NCI-H774 (cell line): Measurements from ENCODE around the gene ZNF141.
"Not testable (repeated sequence)": the region's sequence is repeated elsewhere in the genome, so short reads cannot be mapped to it uniquely, and the experiment has no call there.

Source experiments
- DNase-seq: peaks from one replicate; lab custom pipeline; 2025; lab: John Stamatoyannopoulos, UW

Gene ZNF141

DNA sequence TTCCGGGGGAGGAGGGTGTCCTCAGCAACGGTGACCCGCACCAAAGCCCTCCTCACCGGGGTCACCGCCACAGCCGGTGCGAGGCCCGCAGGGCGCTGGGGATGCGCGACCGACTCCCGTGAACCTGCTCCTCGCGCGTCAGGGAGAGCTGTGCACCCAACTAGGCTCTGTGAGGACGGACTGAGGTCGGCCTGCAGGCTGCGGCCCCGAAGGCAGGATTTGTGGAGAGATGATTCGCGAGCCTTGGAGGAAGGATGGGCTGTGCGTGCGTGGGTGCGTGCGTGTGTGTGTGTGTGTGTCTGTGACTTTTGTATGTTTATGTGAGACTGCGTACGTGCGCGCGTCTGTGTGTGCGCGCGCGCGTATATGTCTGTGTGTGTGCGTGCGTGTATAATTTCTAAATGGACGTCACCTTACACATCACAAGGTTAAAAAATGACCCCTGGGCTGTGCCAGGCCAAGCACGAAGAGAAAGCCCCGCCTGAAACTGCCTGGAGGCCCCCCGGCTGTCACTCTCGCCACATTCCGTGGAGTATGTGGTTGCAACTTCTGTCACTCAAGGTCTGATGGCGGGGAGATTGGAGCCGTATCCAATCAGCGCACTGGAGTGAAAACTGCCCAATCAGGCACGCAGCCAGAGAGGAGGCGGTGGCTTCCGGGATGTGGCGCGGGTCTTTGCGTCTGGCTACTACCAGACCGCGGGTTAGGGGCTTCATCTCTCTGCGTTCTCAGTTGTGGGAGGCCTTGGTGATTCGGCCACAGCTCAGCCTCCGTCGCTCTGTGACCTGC is at the start of gene ZNF141:
ZNF141 (plus strand) TSS at position 672 of the 789 bp plus-strand sequence. CDS start 170 bp downstream, outside the sequence.
- DNase-seq: peak; percentile 98

GRCh38 chr4:288891-289290 is 48.7 kb upstream of the ZNF141 start:
- no peak for DNase-seq

GRCh38 chr4:294732-295131 is 42.9 kb upstream of the ZNF141 start:
- DNase-seq: no peak

DNA sequence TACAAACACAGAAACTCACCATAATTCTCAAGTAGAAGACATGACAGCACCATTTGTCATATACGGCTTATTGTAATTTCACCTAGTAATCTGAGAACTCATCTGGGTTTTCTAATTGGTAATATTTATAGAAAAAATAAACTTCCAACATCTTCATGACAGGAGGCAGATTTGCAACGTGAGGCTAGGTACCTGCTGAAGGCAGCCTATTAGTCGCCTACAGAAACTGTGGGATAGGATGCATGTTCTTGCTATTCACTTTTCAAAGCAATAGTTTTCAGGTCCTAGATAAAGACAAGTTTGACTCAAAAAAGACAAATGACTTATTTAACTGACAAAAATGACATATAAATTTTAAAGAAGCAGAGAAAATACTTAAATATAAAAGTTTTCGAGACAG is 35.2 kb upstream of the ZNF141 start:
- no peak for DNase-seq

DNA sequence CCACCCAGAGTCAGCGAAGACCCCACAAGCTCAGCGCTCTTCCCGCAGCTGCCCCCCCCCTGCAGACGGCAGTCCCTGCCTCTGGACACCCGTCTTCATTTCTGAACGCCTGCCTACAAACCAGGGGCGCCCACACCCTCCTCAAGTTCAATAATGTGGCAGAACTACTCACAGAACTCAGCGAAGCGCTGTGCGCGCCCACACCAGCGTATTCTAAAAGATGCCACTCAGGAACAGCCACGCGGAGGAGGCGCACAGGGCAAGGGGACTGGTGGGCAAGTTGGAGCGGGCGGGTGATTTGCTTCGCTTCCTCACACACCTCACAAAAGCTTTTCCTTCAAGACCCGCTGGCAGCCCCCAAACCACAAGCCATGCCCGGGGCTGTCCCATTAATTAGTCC is 33.1 kb upstream of the ZNF141 start:
- DNase-seq: not testable (repeated sequence)

GRCh38 chr4:304969-305680 is 32.5 kb upstream of the ZNF141 start, which contains the start of gene ZNF732:
ZNF732 (minus strand) TSS chr4:305474; CDS start chr4:305310, 164 bp downstream.
- DNase-seq: no peak

DNA sequence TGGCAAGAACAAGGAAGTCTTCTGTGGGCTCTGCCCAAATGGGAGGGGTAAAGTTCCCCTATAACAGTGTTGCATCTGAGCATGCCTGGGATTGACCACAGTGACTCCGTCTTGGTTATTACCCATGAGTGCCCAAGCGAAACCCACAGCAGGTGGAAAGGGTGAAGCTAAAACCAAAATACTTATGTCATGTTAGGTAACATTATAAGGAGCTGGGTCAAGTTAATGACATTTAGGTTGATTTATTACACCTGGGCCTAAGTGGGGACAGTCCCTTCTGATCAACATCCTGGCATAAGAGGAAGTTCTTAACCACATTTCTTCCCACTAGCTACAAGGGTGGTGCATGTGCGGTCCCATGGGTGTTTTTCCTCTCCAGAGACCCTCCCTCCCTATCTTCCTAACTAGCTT is 31.1 kb upstream of the ZNF141 start:
- no peak for DNase-seq

DNA sequence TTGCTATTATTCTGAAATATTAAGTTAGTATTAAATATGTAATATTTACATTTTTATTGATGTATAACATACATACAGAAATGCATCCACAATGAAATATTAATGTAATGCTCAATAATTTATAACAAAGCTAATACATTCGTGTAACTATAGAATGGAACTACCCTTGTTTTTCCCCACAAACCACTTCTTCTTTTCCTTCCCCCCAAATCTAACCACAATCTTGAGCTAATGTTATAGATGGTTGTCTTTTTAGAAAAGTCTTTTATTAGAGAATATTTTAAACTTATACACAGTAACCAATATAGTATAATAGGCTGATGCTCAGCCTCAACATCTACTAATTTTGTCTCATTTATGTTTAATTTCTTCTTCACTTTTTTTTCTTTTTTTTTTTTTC is 27.8 kb upstream of the ZNF141 start:
- no peak for DNase-seq

DNA sequence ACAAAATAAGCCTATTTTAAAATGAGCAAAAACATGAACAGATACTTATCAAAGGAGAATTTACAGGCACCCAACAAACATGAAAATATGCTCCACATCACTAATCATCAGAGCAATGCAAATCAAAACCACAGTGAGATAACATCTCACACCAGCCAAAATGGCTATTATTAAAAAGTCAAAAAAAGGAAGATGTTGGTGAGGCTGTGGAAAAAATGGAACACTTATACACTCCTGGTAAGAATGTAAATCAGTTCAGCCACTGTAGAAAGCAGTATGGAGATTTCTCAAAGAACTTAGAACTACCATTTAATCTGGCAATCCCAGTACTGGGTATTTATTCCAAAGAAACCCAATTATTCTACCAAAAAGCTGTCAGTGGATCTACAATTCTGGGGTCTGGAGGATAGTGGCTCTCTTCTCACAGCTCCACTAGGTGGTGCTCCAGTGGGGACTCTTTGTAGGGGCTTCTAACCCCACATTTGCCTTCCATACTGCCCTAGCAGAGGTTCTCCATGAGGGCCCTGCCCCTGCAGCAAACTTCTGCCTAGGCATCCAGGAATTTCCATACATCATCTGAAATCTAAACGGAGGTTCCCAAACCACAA is 23.2 kb upstream of the ZNF141 start:
- DNase-seq: no peak

GRCh38 chr4:328729-329128 is 8.9 kb upstream of the ZNF141 start:
- no peak for DNase-seq

DNA sequence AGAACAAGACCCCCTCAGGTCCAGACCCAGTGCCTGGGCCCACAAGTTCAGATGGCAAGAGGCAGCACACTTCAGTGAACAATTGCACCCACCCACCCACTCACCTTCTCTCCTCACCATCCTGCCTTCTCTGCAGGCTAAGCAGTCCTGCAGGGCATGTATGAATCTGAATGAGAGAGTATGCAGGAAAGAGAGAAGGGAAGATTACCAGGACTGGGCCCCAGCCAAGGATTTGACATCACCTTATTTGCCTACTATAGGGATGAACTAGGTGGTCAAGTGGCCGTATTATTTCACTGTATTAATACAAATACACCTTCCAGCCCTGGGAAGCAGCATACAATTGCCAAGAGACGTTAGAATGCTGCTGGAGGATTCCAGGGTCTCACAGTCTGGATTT is 2.1 kb upstream of the ZNF141 start:
- DNase-seq: no peak

GRCh38 chr4:336099-336892 is 1.3 kb upstream of the ZNF141 start:
- DNase-seq: peak; percentile 18

GRCh38 chr4:336893-337142 is 796 bp upstream of the ZNF141 start:
- no peak for DNase-seq

DNA sequence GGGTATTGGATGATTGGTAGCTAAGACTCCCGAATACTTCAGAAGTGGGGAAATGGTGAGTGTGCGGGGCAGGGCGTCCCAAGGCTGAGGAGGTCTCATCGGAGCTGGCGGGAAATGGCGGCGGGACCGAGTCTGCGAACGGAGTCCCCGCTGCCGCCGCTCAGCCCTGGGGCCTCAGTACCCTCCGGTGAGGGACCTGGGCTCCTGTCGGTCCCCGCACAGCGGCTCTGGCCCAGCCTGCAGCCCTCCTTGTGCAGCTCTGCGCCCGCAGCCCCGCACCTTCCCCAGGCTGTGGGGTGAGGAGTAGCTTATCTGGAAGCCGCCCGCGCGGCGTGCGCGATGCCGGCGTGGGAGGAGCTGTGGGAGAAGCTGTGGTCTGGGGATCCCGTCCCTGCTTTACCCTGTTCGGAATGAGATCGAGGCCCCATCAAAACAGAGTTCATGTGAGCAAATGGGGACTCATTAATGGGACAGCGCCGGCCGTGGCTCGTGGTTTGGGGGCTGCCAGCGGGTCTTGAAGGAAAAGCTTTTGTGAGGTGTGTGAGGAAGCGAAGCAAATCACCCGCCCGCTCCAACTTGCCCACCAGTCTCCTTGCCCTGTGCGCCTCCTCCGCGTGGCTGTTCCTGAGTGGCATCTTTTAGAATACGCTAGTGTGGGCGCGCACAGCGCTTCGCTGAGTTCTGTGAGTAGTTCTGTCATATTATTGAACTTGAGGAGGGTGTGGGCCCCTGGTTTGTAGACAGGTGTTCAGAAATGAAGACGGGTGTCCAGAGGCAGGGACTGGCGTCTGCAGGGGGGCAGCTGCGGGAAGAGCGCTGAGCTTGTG is 531 bp downstream of the ZNF141 start:
- no peak for DNase-seq

DNA sequence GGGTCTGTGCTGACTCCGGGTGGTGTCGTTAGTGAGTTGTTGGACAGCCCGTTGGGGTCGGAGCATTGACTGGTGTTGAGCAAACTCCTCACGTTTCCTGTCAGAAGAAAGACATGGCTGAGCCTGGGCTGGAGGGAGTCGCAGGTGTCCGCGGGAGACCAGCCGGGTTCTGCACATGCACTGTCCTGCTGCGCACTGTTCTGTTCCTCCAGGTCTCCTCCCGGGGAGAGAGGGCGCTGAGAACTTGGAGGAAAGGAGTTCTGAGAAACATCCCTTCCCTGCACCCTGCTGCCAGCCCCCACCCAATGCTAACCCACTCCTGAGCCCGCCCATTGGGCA is 1.1 kb downstream of the ZNF141 start:
- no peak for DNase-seq

DNA sequence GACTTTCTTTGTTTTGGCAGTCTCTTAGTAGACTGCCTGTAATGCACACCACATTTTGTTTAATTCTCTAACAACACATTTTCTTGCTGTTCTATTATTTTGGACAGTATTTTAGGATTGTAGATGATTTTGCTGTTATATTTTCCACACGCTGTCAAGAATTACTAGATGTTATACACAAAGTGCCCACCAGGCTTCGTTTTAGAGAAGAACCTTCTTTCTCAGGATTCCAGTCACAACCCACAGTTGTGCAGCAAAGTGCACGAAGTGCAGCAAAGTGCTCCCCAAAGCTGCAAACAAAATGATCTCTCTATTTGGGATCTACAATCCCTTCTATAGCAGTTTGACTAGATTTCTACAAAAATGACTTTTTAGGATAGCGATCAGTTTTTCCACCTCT is 2.4 kb downstream of the ZNF141 start:
- no peak for DNase-seq

- DNase-seq: no peak
Observed at GRCh38 chr4:373062-373839, 35.6 kb downstream of the ZNF141 start.

GRCh38 chr4:374298-375160 is 36.9 kb downstream of the ZNF141 start:
- no peak for DNase-seq

- no peak for DNase-seq
Observed at GRCh38 chr4:384311-385010, 46.8 kb downstream of the ZNF141 start.
